Inferior parietal cortex (tissue), 1 donor: ENCODE measurements around the gene TNRC6B.
"Not testable (repeated sequence)": the region's sequence is repeated elsewhere in the genome, so short reads cannot be mapped to it uniquely, and the experiment has no call there.

ENCODE experiments used
- DNase-seq: peaks from one replicate; pipeline ENCODE4 v3.0.0-alpha.2; 2016; ENCODE audit errors: extremely low spot score

TNRC6B gene

DNA sequence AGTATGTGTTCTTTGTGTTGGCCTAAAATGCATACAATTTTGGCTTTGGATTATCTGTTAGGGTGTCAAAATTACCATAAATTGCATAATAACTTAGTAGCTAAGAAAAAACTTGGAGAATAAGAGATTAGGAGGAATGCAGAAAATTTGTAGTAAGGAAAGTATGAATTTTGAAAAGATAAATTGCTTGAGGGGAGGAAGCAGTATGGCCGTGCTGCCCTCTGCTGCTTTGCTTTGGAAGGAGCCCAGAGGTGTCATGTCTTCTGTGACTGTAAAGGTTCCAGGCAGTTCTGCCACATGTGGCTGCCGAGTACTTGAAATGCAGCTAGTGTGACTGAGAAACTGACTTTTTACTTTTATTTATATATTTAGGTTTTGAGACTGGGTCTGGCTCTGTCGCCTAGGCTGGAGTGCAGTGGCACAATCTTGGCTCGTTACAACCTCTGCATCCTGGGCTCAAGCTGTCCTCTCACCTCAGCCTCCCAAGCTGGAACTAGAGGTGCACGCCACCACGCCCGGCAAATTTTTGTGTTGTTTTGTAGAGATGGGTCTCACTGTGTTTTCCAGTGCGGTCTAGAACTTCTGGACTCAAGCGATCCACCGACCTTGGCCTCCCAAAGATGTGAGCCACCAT lies 170.4 kb downstream of the TNRC6B start:
- peak; percentile 64 for DNase-seq

DNA sequence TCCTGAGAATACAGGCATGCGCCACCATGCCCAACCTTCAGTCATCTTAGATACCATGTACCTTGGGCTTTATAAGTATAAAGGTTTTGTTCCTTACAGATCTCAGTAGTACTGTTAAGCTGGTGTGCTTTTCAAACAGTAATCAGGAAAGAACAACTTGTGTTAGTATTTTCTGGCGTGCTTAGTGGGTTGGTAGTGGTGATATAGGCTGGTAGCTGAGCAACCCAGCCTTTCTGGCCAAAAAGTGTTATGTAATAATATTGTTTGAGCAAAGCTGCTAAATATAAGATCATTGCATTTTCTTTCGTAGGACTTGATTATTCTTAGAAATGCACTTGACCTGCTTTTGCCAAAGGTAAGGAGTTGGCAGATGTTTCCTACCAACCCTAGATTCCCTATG lies 175.0 kb downstream of the TNRC6B start:
- no peak for DNase-seq

GRCh38 chr22:40361100-40361499 lies 183.4 kb downstream of the TNRC6B start:
- no peak for DNase-seq

GRCh38 chr22:40363059-40363458 lies 185.3 kb downstream of the TNRC6B start:
- peak; percentile 16 for DNase-seq

GRCh38 chr22:40364431-40364830 lies 186.7 kb downstream of the TNRC6B start:
- DNase-seq = no peak

DNA sequence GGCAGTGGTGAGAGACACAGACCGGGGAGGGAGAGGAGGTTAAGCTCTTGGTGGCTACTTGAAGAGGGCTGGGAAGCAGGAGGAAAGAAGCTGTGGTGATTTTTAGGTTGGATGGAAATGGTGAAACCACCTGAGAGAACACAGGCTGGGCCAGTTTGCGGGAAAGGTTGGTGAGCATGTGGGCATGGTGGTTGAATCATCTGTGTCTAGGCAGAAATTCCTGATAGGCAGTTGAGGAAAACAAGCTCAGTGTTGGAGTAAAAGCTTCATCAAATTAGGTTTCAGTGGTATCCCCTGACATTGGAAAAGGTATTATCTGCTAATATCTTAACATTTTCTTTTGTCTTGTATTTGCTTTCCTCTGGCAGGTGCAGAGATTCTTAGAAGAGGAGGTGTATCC lies 188.3 kb downstream of the TNRC6B start:
- DNase-seq = no peak

DNA sequence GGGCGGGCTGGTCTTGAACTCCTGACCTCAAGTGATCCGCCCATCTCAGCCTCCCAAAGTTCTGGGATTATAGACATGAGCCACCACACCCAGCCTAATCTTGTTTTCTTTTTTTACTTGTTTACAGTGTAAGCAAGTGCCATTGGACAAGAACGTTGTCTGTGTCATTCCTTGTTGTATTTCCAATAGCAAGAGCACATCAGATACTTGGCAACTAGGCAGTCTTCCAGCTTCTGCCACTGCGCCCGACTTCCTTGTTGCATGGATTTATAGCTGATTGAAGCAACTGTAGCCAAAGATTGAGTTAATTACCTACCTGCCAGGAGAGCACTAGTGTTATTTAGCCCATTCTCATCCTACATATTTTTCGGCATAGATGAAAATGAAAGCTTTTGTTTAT lies 189.6 kb downstream of the TNRC6B start:
- no peak for DNase-seq

GRCh38 chr22:40368016-40368415 lies 190.3 kb downstream of the TNRC6B start:
- no peak for DNase-seq

- no peak for DNase-seq
Observed at GRCh38 chr22:40368836-40369235, 191.1 kb downstream of the TNRC6B start.

GRCh38 chr22:40374567-40374966 lies 196.8 kb downstream of the TNRC6B start:
- DNase-seq = no peak

DNA sequence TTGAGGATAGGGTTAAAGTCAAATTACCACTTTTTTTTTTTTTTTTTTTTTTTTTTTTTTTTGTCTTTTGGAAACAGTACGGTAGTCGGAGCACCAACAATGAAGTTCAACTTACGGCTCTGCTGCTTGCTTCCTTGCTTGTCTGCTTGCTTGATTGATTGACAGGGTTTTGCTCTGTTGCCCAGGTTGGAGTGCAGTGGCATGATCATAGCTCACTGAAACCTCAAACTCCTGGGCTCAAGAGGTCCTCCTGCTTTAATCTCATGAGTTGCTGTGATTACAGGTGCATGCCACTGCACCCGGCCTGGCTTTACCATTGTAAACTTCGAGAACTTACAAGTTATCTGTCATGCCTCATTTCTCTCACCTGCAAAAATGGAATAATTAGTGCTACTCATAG lies 198.4 kb downstream of the TNRC6B start:
- no peak for DNase-seq

DNA sequence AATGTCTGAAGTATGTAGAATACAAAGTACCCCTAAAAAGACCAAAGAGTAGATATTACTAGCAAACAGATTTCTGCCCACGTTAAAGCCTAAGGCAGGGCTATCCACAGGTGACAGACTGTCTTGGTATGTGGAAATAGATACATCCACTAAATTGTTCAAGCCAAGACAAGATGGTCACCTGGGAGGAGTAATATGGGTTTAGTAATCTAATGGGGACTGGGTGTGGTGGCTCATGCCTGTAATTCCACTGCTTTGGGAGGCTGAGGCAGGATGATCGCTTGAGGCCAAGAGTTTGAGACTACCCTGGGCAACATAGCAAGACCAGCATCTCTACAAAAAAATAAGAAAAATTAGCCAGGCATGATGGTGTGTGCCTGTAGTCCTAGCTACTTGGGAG lies 200.2 kb downstream of the TNRC6B start:
- DNase-seq = no peak

- not testable (repeated sequence) for DNase-seq
Observed at GRCh38 chr22:40378448-40378847, 200.7 kb downstream of the TNRC6B start.

- no peak for DNase-seq
Observed at GRCh38 chr22:40381461-40381860, 203.7 kb downstream of the TNRC6B start.

GRCh38 chr22:40383905-40384304 lies 206.2 kb downstream of the TNRC6B start:
- DNase-seq = no peak

DNA sequence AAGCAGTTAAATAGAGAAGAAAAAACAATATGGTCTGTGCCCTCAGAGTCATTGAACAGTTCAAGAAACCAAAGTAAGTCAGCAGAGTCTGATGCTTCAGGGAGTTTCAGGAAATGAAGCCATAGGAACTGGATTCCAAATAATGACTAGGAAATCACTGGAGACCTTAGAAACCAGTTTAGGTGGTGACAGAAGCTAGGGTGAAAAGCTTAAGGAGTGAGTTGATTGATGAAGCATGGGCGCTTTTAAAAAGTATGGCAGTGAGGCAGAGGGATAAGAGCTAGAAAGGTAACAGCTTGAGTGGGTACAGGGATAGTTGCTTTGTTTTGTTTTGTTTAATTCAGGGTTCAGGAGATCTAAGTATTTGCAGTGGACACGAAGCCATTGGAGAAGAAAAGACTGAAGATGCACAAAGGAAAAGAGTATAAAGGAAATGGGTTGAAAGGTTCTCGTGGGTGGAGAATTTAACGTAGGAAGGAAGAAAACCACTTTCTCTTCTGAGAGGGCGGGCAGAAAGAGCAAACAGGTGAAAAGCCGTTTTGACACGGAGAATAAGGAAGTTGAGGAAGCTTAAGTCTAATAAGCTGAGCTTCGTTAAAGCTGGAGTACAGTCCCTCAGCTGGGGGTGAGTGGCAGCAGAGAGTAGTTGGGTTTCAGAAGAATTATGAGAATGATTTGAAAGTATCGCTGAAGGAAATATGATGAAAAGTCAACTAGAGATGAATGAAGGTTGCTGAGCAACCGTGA lies 207.5 kb downstream of the TNRC6B start:
- DNase-seq = no peak
